GM21529 (cell line): Measurements from ENCODE around the gene GAL3ST3.
"Not testable (repeated sequence)": the region's sequence is repeated elsewhere in the genome, so short reads cannot be mapped to it uniquely, and the experiment has no call there.

Experiments
- ATAC-seq: cut with Tn5 transposase; IDR thresholded peaks from one replicate; pipeline ENCODE4 v1.9.1; 2021; ENCODE audit not compliant: unreplicated experiment

GAL3ST3 gene, protein sequence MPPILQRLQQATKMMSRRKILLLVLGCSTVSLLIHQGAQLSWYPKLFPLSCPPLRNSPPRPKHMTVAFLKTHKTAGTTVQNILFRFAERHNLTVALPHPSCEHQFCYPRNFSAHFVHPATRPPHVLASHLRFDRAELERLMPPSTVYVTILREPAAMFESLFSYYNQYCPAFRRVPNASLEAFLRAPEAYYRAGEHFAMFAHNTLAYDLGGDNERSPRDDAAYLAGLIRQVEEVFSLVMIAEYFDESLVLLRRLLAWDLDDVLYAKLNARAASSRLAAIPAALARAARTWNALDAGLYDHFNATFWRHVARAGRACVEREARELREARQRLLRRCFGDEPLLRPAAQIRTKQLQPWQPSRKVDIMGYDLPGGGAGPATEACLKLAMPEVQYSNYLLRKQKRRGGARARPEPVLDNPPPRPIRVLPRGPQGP

GRCh38 chr11:66048547-66049323 lies at the start of gene GAL3ST3:
GAL3ST3 (minus strand) TSS chr11:66049161; CDS start chr11:66045415, 3,746 bp downstream.
- no peak for ATAC-seq

DNA sequence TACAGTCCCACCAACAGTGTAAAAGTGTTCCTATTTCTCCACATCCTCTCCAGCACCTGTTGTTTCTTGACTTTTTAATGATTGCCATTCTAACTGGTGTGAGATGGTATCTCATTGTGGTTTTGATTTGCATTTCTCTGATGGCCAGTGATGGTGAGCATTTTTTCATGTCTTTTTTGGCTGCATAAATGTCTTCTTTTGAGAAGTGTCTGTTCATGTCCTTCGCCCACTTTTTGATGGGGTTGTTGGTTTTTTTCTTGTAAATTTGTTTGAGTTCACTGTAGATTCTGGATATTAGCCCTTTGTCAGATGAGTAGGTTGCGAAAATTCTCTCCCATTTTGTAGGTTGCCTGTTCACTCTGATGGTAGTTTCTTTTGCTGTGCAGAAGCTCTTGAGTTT lies 43.2 kb upstream of the GAL3ST3 start:
- not testable (repeated sequence) for ATAC-seq

DNA sequence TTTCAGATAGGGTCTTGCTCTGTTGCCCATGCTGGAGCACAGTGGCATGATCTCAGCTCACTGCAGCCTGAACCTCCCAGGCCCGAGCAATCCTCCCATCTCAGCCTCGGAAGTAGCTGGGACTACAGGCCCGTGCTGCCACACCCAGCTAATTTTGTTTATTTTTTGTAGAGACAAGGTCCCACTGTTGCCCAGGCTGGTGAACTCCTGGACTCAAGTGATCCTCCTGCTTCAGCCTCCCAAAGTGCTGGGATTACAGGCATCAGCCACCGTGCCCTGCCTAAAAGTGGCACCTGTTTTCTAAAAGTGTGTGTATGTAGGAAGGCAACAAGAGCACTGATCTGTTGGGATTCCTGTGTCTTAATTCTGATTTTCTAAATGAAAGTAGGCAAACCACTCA lies 41.3 kb upstream of the GAL3ST3 start:
- ATAC-seq: no peak

- no peak for ATAC-seq
These were observed 40.1 kb upstream of the GAL3ST3 start for GRCh38 chr11:66089067-66089466.

DNA sequence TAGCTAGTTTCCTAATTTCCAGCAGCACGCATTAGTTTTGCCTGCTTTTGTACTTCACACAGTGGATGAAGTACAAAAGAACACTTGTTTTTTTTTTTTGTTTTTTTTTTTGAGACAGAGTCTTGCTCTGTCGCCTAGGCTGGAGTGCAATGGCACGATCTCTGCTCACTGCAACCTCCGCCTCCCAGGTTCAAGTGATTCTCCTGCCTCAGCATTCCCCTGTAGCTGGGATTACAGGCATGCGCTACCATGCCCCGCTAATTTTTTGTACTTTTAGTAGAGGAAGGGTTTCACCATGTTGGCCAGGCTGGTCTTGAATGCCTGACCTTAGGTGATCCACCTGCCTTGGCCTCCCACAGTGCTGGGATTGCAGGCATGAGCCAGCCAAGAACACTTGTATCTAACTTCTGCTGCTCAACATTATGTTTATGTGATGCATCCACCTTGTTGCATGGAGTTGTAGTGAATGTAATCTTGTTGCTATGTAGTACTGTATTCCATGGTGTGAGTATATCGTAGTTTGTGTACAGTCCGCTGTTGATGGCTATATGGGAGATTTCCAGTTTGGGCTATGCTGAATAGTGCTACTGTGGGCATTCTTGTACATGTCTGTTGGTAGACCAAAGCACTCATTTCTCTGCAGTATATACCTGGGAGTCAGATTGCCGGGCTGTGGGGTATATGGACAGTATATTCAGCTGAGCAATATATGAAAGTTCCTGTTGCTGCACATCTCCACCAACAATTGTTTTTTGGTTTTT lies 38.4 kb upstream of the GAL3ST3 start:
- ATAC-seq: no peak

DNA sequence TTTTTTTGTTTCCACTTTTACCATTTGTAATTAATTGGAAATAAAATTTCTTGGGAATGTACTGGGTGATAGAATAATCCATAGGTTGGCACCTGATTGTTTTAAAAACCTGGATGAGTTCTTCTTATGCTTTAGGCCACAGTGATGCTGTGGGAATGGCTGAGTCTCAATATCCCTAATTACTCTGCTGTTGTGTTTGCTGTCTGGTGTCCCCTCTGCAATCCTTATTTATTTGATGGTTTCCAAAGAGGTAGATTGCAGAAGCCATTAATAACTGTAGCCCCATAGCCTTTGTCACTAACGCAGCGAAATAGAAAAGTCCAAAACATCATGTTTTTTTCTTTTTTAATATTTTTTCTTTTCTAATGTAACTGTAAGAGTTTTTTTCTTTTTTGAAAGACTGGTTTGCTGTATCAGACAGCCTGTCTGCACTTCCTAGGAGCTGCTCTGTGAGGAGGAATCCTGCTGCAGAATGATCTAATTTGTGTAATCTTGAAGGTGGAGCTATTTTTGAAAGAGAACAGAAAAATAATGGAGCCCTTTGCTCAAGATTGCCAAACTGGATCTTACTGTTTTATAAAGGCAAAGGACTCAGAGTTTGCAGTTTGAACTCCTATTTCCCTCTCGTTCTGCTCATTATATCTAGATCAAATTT lies 36.0 kb upstream of the GAL3ST3 start:
- no peak for ATAC-seq

DNA sequence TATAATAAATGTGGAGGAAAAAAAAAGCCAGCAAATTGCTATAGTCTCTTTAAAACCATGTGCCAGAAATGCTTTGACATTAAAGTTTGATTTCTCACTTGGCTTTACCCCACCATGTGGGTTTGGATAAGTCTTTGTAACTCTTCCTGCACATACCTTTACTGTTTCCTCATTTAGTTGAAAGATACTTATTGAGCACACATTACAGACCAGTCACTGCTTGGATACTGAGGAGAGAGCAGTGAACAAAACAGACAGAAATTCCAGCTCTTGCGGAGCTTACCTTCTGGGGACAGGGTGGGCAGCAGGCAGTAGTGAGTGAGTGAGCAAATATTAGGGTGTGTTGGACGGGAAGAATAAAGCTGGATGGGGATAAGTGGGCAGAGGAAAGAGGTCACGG lies 34.8 kb upstream of the GAL3ST3 start:
- ATAC-seq: no peak

- no peak for ATAC-seq
These were observed 34.2 kb upstream of the GAL3ST3 start for GRCh38 chr11:66082946-66083698.

DNA sequence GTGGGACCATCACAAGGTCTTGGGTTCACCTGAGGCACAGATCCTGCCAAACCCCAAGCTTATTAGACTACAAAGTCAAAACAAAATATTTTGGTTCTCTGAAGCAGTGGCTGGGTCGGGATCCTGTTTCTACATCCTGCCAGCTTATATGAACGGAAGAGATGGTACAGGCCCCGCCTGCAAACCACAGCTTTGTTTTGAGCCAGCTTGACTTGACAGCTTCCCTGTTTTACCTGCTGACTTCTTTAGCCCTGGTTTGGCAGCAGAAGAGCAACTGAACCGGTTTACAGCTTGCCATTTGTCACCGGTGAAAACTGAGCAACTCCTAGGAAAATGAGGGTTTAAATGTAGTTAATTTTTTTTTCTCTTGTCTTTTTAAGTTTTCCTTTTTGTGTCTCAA lies 32.5 kb upstream of the GAL3ST3 start:
- peak; percentile 77 for ATAC-seq

DNA sequence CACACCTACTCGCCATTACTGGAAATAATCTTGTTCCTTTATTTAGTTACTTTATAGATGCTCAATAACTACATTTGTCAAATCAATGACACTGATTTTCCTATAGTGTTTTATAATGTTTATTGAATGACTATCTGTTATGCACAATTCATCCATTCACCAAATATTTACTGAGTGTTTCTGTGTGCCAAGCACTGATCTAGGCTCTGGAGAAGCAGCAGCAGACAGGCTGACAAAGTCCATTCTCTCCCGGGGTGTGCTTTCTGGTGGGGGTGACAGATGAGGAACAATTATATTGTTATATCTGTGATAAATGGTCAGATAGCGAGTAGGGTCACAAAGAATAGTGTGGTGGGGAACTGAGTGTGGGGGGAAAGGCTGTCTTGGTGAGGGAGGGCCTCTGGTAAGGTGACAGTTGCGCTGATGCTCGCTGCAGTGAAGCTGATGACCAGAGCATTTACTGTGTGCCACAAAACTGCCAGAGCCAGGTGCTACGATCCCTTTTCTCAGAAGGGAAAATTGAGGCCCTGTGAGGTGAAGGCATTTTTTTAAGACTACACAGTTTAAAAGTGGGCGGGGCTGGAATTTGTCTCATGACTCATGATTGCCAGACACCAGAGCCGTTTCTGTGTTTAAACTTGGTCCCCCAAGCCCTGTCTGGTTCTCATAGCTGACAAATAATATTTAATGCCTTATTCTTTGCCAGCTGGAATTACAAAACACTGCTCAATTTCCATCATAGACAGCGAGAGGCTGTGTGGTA lies 31.3 kb upstream of the GAL3ST3 start:
- no peak for ATAC-seq

DNA sequence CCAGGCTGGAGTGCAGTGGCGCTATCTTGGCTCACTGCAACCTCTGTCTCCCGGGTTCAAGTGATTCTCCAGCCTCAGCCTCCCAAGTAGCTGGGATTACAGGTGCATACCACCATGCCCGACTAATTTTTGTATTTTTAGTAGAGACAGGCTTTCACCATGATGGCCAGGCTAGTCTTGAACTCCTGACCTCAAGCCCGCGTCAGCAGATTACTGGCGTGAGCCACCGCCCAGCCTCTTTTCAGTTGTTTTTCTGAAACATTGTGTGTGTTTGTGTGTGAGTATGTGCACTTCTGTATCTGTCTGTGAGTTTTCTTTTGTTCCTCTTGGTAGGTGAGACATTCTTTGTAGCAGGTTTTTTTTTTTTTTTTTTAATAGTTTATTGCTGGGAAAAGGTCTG lies 30.0 kb upstream of the GAL3ST3 start:
- ATAC-seq: not testable (repeated sequence)

GRCh38 chr11:66077927-66078326 lies 29.0 kb upstream of the GAL3ST3 start:
- ATAC-seq: no peak

- no peak for ATAC-seq
These were observed 27.6 kb upstream of the GAL3ST3 start for GRCh38 chr11:66076561-66076960.

GRCh38 chr11:66075273-66075672 lies 26.3 kb upstream of the GAL3ST3 start:
- no peak for ATAC-seq

- no peak for ATAC-seq
These were observed 24.7 kb upstream of the GAL3ST3 start for GRCh38 chr11:66073669-66074068.

GRCh38 chr11:66072518-66072917 lies 23.6 kb upstream of the GAL3ST3 start:
- no peak for ATAC-seq

- no peak for ATAC-seq
These were observed 23.1 kb upstream of the GAL3ST3 start for GRCh38 chr11:66072081-66072480.

GRCh38 chr11:66071381-66071801 lies 22.4 kb upstream of the GAL3ST3 start:
- ATAC-seq: no peak

GRCh38 chr11:66070604-66071380 lies 21.8 kb upstream of the GAL3ST3 start:
- ATAC-seq: peak; percentile 3
